ENCODE measurements around the gene GAMT. TPM values are rescaled to one million over a fixed set of nuclear protein-coding genes. Genes with fewer than 3 reads are reported as not detected.

The GAMT gene
- total RNA-seq, 1 donor from 2014 or later: 41.5 TPM

GRCh38 chr19:1418951-1419738 is 17.8 kb upstream of the GAMT start:
- H3K36me3 Mint-ChIP-seq: peaks cover 15% of the 10 kb centered on the region
- no peak overlapping the region for H3K4me3 Mint-ChIP-seq
- peaks cover 41% of the 10 kb centered on the region for H3K4me1 Mint-ChIP-seq
- no peaks in the 10 kb centered on the region for H3K9me3 Mint-ChIP-seq
- H3K27ac Mint-ChIP-seq: peak overlapping the region; percentile 43
- H3K27me3 Mint-ChIP-seq (ENCODE audit: low read depth): no peaks in the 10 kb centered on the region
- no peak for TF ChIP-seq CTCF (IDR thresholded peaks at IDR 0.05; ENCODE audit: unreplicated experiment)
- DNase-seq (ENCODE audit: low spot score in 2 of 2, unreplicated experiment in 2 of 2): no peak

GRCh38 chr19:1418496-1418775 is 17.1 kb upstream of the GAMT start:
- Mint-ChIP-seq H3K36me3 (peaks cover 15% of the 10 kb centered on the region), H3K4me1 (peaks cover 42% of the 10 kb centered on the region), H3K27ac (peak overlapping the region; percentile 99), H3K4me3 (no peak overlapping the region), H3K9me3 (no peaks in the 10 kb centered on the region), H3K27me3 (ENCODE audit: low read depth) (no peaks in the 10 kb centered on the region)
- no peak for TF ChIP-seq CTCF (IDR thresholded peaks at IDR 0.05; ENCODE audit: unreplicated experiment)
- DNase-seq (ENCODE audit: low spot score in 2 of 2, unreplicated experiment in 2 of 2): no peak

GRCh38 chr19:1417681-1418495 is 16.5 kb upstream of the GAMT start:
- Mint-ChIP-seq H3K4me1 (peaks cover 48% of the 10 kb centered on the region), H3K4me3 (peak overlapping the region; percentile 21), H3K36me3 (peaks cover 11% of the 10 kb centered on the region), H3K9me3 (no peaks in the 10 kb centered on the region), H3K27ac (peak overlapping the region; percentile 99), H3K27me3 (ENCODE audit: low read depth) (no peaks in the 10 kb centered on the region)
- TF ChIP-seq CTCF (IDR thresholded peaks at IDR 0.05; ENCODE audit: unreplicated experiment): no peak
- DNase-seq (ENCODE audit: low spot score in 2 of 2, unreplicated experiment in 2 of 2): no peak

- Mint-ChIP-seq H3K4me3 (peak overlapping the region; percentile 21), H3K36me3 (peaks cover 9% of the 10 kb centered on the region), H3K9me3 (no peaks in the 10 kb centered on the region), H3K27me3 (ENCODE audit: low read depth) (no peaks in the 10 kb centered on the region), H3K27ac (peak overlapping the region; percentile 99), H3K4me1 (peaks cover 48% of the 10 kb centered on the region)
- no peak for DNase-seq (ENCODE audit: low spot score in 2 of 2, unreplicated experiment in 2 of 2)
- no peak for TF ChIP-seq CTCF (IDR thresholded peaks at IDR 0.05; ENCODE audit: unreplicated experiment)
Measured at GRCh38 chr19:1417145-1417544, 15.8 kb upstream of the GAMT start.

GRCh38 chr19:1416014-1416841 is 14.9 kb upstream of the GAMT start:
- Mint-ChIP-seq H3K4me1 (peaks cover 54% of the 10 kb centered on the region), H3K36me3 (peaks cover 9% of the 10 kb centered on the region), H3K27me3 (ENCODE audit: low read depth) (no peaks in the 10 kb centered on the region), H3K9me3 (no peaks in the 10 kb centered on the region), H3K4me3 (peak overlapping the region; percentile 59), H3K27ac (peak overlapping the region; percentile 99)
- no peak for DNase-seq (ENCODE audit: low spot score in 2 of 2, unreplicated experiment in 2 of 2)
- no peak for TF ChIP-seq CTCF (IDR thresholded peaks at IDR 0.05; ENCODE audit: unreplicated experiment)
